GM06990 (cell line): ENCODE data around the gene NUTM2F.

Experiments
- DNase-seq: peaks from one replicate; pipeline ENCODE4 v3.0.0-alpha.2; 2011; ENCODE audit not compliant: insufficient read length; ENCODE audit errors: extremely low read depth
- H3K27me3 ChIP-seq: replicated peaks from 2 replicates; pipeline ENCODE4 v1.6.0; 2011; ENCODE audit warnings: low read length; ENCODE audit not compliant: control insufficient read depth, insufficient read depth
- H3K36me3 ChIP-seq: 2 replicates; pipeline ENCODE4 v1.5.1; 2011; ENCODE audit warnings: low read length; ENCODE audit not compliant: control insufficient read depth, insufficient read depth
- H3K4me3 ChIP-seq: replicated peaks from 2 replicates; pipeline ENCODE4 v1.5.1; 2011; ENCODE audit warnings: low read depth, mild to moderate bottlenecking, control low read depth, low read length
- TF ChIP-seq, protein P1 (sequence below): IDR thresholded peaks from 2 replicates; pipeline ENCODE4 v1.5.1; 2011; ENCODE audit warnings: low read length, control low read depth, mild to moderate bottlenecking, inconsistent platforms; ENCODE audit not compliant: insufficient read depth, poor library complexity, severe bottlenecking

The NUTM2F gene

DNA sequence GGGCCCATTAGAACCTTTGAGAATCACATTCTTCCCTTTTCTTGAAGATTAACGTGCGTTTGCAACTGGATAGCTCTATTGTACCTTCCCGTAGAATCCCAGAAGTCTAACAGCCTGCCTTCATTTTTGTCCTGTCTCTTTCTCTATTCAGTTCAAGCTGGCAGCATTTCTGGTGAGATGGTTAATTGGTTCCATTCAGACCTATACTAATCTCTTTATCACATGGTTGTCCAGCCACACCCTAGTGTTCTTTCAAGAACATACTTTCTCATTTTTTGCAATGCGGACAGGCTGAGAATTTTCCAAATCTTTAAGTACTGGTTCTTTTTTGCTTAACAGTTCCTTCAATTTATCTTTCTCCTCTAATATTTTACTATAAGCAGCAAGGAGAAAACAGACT lies 26.0 kb downstream of the NUTM2F start:
- H3K4me3 ChIP-seq = no peak overlapping the region
- no peak for DNase-seq
- TF ChIP-seq, protein P1, sequence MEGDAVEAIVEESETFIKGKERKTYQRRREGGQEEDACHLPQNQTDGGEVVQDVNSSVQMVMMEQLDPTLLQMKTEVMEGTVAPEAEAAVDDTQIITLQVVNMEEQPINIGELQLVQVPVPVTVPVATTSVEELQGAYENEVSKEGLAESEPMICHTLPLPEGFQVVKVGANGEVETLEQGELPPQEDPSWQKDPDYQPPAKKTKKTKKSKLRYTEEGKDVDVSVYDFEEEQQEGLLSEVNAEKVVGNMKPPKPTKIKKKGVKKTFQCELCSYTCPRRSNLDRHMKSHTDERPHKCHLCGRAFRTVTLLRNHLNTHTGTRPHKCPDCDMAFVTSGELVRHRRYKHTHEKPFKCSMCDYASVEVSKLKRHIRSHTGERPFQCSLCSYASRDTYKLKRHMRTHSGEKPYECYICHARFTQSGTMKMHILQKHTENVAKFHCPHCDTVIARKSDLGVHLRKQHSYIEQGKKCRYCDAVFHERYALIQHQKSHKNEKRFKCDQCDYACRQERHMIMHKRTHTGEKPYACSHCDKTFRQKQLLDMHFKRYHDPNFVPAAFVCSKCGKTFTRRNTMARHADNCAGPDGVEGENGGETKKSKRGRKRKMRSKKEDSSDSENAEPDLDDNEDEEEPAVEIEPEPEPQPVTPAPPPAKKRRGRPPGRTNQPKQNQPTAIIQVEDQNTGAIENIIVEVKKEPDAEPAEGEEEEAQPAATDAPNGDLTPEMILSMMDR = no peak
- no peaks in the 10 kb centered on the region; the same call in none of the 2 replicates for H3K36me3 ChIP-seq
- H3K27me3 ChIP-seq = no peaks in the 10 kb centered on the region

- TF ChIP-seq, protein P1 = no peak
- no peak for DNase-seq
- no peaks in the 10 kb centered on the region; the same call in none of the 2 replicates for H3K36me3 ChIP-seq
Measured at GRCh38 chr9:94301583-94301982, 26.9 kb downstream of the NUTM2F start.

GRCh38 chr9:94300470-94301301 lies 27.8 kb downstream of the NUTM2F start:
- H3K36me3 ChIP-seq = no peaks in the 10 kb centered on the region; the same call in none of the 2 replicates

More at GRCh38 chr9:94301583-94301982, 26.9 kb downstream of the NUTM2F start:
- no peaks in the 10 kb centered on the region for H3K27me3 ChIP-seq
- H3K4me3 ChIP-seq = no peak overlapping the region

GRCh38 chr9:94298949-94299599 lies 29.4 kb downstream of the NUTM2F start:
- TF ChIP-seq, protein P1 = no peak
- H3K4me3 ChIP-seq = no peak overlapping the region
- H3K36me3 ChIP-seq = no peaks in the 10 kb centered on the region; the same call in none of the 2 replicates
- DNase-seq = no peak
- H3K27me3 ChIP-seq = no peaks in the 10 kb centered on the region

More at GRCh38 chr9:94300470-94301301, 27.8 kb downstream of the NUTM2F start:
- TF ChIP-seq, protein P1 = no peak
- peak; percentile 6 for DNase-seq
- Histone ChIP-seq H3K4me3 (no peak overlapping the region), H3K27me3 (no peaks in the 10 kb centered on the region)

DNA sequence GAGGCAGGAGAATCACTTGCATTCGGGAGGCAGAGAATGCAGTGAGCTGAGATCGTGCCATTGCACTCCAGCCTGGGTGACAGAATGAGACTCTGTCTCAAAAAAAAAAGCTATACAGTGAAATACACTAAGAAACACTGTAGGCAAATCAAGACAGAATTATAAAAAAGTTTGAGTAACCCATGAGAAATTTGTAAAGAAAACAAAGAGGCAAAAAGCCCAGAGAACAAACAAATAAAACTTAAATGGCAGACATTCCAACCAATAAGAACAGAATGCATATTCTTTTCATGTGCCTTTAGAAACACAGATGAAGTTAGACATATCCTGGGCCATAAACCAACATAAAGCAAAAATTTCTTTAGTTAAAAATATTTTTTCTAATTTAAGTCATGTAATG lies 38.8 kb downstream of the NUTM2F start:
- Histone ChIP-seq H3K4me3 (no peak overlapping the region), H3K27me3 (no peaks in the 10 kb centered on the region), H3K36me3 (peaks cover 3% of the 10 kb centered on the region)
- DNase-seq = no peak
- TF ChIP-seq, protein P1 = no peak
